ENCODE data around the gene CAMK2B. TPM values are rescaled to one million over a fixed set of nuclear protein-coding genes. Genes with fewer than 3 reads are reported as not detected.

CAMK2B gene
- polyA plus RNA-seq, 1 donor (not counting 4 experiments of a cell fraction or from before 2014, with no cell fraction given) = 0.25 TPM

- Histone ChIP-seq H3K9me1 (ENCODE audit: control insufficient read depth, extremely low read depth, insufficient read depth, low read length) (no peaks in the 10 kb centered on the region), H3K4me3 (ENCODE audit: control insufficient read depth in 2 of 3, extremely low read depth in 1 of 3, insufficient read depth in 2 of 3, low read depth in 1 of 3, low read length in 3 of 3) (no peak overlapping the region), H3K4me2 (ENCODE audit: control insufficient read depth, extremely low read depth, insufficient read depth, low read depth, low read length) (no peak overlapping the region), H3K9me3 (ENCODE audit: control insufficient read depth, low read depth, low read length) (no peaks in the 10 kb centered on the region), H3K36me3 (ENCODE audit: control insufficient read depth in 2 of 2, extremely low read depth in 1 of 2, insufficient read depth in 2 of 2, low read length in 2 of 2) (no peaks in the 10 kb centered on the region), H3K9ac (ENCODE audit: control insufficient read depth, extremely low read depth, insufficient read depth, low read length) (no peak overlapping the region), H4K20me1 (ENCODE audit: control insufficient read depth, extremely low read depth, insufficient read depth, low read length) (no peaks in the 10 kb centered on the region), H2AFZ (ENCODE audit: control insufficient read depth, low read length) (no peak overlapping the region), H3K27me3 (ENCODE audit: control insufficient read depth, extremely low read depth, insufficient read depth, low read length) (no peaks in the 10 kb centered on the region), H3K4me1 (ENCODE audit: control insufficient read depth, extremely low read depth, insufficient read depth, low read length) (peaks cover 15% of the 10 kb centered on the region), H3K79me2 (ENCODE audit: control insufficient read depth, insufficient read depth, low read length) (no peaks in the 10 kb centered on the region), H3K27ac (ENCODE audit: control insufficient read depth, insufficient read depth, low read length) (no peak overlapping the region)
- DNase-seq (ENCODE audit: low read depth, low spot score) (no peak), FAIRE-seq (peak; percentile 51)
- dilution Hi-C loops (cut with MboI; ENCODE audit: extremely low pct_ligation_motif_present, low sequenced_read_pairs) = no loop called here
- TF ChIP-seq CTCF (optimal IDR thresholded peaks at IDR 0.05 in 1 of 3, IDR thresholded peaks at IDR 0.05 in 1 of 3, conservative IDR thresholded peaks at IDR 0.05 in 1 of 3; ENCODE audit: extremely low read depth in 1 of 3, insufficient read depth in 2 of 3, low read length in 3 of 3) (no peak), EZH2 (IDR thresholded peaks at IDR 0.05; ENCODE audit: low read length) (no peak)
Observed at GRCh38 chr7:44368885-44369284, 43.5 kb upstream of the CAMK2B start.

GRCh38 chr7:44368455-44368854 is 43.1 kb upstream of the CAMK2B start:
- dilution Hi-C loops (cut with MboI; ENCODE audit: extremely low pct_ligation_motif_present, low sequenced_read_pairs) = no loop called here
- FAIRE-seq (no peak), DNase-seq (ENCODE audit: low read depth, low spot score) (no peak)
- Histone ChIP-seq H3K79me2 (ENCODE audit: control insufficient read depth, insufficient read depth, low read length) (no peaks in the 10 kb centered on the region), H4K20me1 (ENCODE audit: control insufficient read depth, extremely low read depth, insufficient read depth, low read length) (no peaks in the 10 kb centered on the region), H3K4me1 (ENCODE audit: control insufficient read depth, extremely low read depth, insufficient read depth, low read length) (peaks cover 15% of the 10 kb centered on the region), H3K4me2 (ENCODE audit: control insufficient read depth, extremely low read depth, insufficient read depth, low read depth, low read length) (no peak overlapping the region), H3K9me3 (ENCODE audit: control insufficient read depth, low read depth, low read length) (no peaks in the 10 kb centered on the region), H3K4me3 (ENCODE audit: control insufficient read depth in 2 of 3, extremely low read depth in 1 of 3, insufficient read depth in 2 of 3, low read depth in 1 of 3, low read length in 3 of 3) (no peak overlapping the region), H3K9ac (ENCODE audit: control insufficient read depth, extremely low read depth, insufficient read depth, low read length) (no peak overlapping the region), H3K36me3 (ENCODE audit: control insufficient read depth in 2 of 2, extremely low read depth in 1 of 2, insufficient read depth in 2 of 2, low read length in 2 of 2) (no peaks in the 10 kb centered on the region), H3K27me3 (ENCODE audit: control insufficient read depth, extremely low read depth, insufficient read depth, low read length) (no peaks in the 10 kb centered on the region), H2AFZ (ENCODE audit: control insufficient read depth, low read length) (no peak overlapping the region), H3K9me1 (ENCODE audit: control insufficient read depth, extremely low read depth, insufficient read depth, low read length) (no peaks in the 10 kb centered on the region), H3K27ac (ENCODE audit: control insufficient read depth, insufficient read depth, low read length) (no peak overlapping the region)
- TF ChIP-seq EZH2 (IDR thresholded peaks at IDR 0.05; ENCODE audit: low read length) (no peak), CTCF (optimal IDR thresholded peaks at IDR 0.05 in 1 of 3, IDR thresholded peaks at IDR 0.05 in 1 of 3, conservative IDR thresholded peaks at IDR 0.05 in 1 of 3; ENCODE audit: extremely low read depth in 1 of 3, insufficient read depth in 2 of 3, low read length in 3 of 3) (no peak)
